ENCODE data around the gene FIP1L1. TPM values are rescaled to one million over a fixed set of nuclear protein-coding genes. Genes with fewer than 3 reads are reported as not detected.

FIP1L1 gene
- total and polyA plus RNA-seq, 2 of the 4 experiments (the other 2 are of a cell fraction), result 31.1 to 37.5 TPM

- Histone ChIP-seq H3K9ac (ENCODE audit: low read depth, low read length) (no peak overlapping the region), H2BK120ac (ENCODE audit: low read depth, low read length) (no peak overlapping the region), H3K23ac (ENCODE audit: low read depth, low read length) (no peak overlapping the region), H3K14ac (replicated peaks; ENCODE audit: low read depth, low read length) (no peak overlapping the region), H3K9me3 (ENCODE audit: control insufficient read depth, insufficient read depth, low read length) (no peaks in the 10 kb centered on the region), H3K27ac (ENCODE audit: insufficient read depth, low read length) (no peak overlapping the region), H4K91ac (ENCODE audit: insufficient read depth, low read depth, low read length) (no peak overlapping the region), H2AFZ (replicated peaks; ENCODE audit: low read length, poor library complexity) (no peak overlapping the region), H3K56ac (ENCODE audit: extremely low read depth, insufficient read depth, low read length) (no peak overlapping the region), H3K27me3 (ENCODE audit: control insufficient read depth, insufficient read depth, low read length) (no peaks in the 10 kb centered on the region), H2BK15ac (ENCODE audit: low read depth, low read length) (no peak overlapping the region), H3K4me1 (ENCODE audit: control insufficient read depth, insufficient read depth, low read length) (peaks cover 10% of the 10 kb centered on the region), H4K5ac (ENCODE audit: low read depth, low read length) (no peak overlapping the region), H3K79me1 (ENCODE audit: low read depth in 1 of 2, low read length in 2 of 2) (no peaks in the 10 kb centered on the region), H3K4me3 (ENCODE audit: insufficient read depth, low read depth, low read length) (no peak overlapping the region), H4K8ac (ENCODE audit: low read depth in 2 of 2, low read length in 2 of 2) (no peak overlapping the region), H3K18ac (ENCODE audit: low read depth, low read length) (no peak overlapping the region), H2AK5ac (ENCODE audit: low read depth, low read length) (no peak overlapping the region), H2AK9ac (replicated peaks; ENCODE audit: low read depth, low read length, poor library complexity) (no peak overlapping the region), H3K4me2 (ENCODE audit: low read depth, low read length) (no peak overlapping the region), H4K20me1 (ENCODE audit: insufficient read depth, low read length) (no peaks in the 10 kb centered on the region), H3K9me1 (ENCODE audit: insufficient read depth, low read length) (peaks cover 3% of the 10 kb centered on the region; the same call in 1 of the 2 replicates), H2BK5ac (ENCODE audit: low read depth, low read length, poor library complexity, severe bottlenecking) (no peak overlapping the region), H3K36me3 (ENCODE audit: control insufficient read depth, insufficient read depth, low read length) (no peaks in the 10 kb centered on the region), H2BK20ac (ENCODE audit: low read depth, low read length) (no peak overlapping the region), H3K4ac (ENCODE audit: low read depth, low read length) (no peak overlapping the region)
- intact Hi-C loops (cut with micrococcal nuclease) (loop anchor here (5.0 to 10.0 kb wide), 2 partner anchors 82 to 290 kb away; no protein-coding TSS in a partner anchor), dilution Hi-C loops (cut with HindIII; ENCODE audit: low sequenced_read_pairs, unreplicated experiment) (no loop called here), in situ Hi-C loops (cut with MboI; ENCODE audit: low sequenced_read_pairs) (loop anchor here (10.0 kb wide), 1 partner anchor 730 kb away; the partner anchor contains the start of gene PDGFRA)
- no peak for ATAC-seq (ENCODE audit: low read depth)
- ChIA-PET POLR2A (ENCODE audit: unreplicated experiment) (no interaction called here), CTCF (no interaction called here)
- WGBS, 2 experiments (ENCODE audit: extremely low coverage in 2 of 2, insufficient read length in 1 of 2), result 100% methylated on average over 2 of the region's 6 CpGs
- DNase-seq, result no peak
- BruUV-seq (replicated peaks), result no TSS peak
- no peak for TF ChIP-seq MAZ (IDR thresholded peaks at IDR 0.05; ENCODE audit: borderline replicate concordance, low read depth, low read length)
- TF ChIP-seq RCOR1 (IDR thresholded peaks at IDR 0.05; ENCODE audit: insufficient replicate concordance, low read length), result no peak
- TF ChIP-seq FOS (IDR thresholded peaks at IDR 0.05; ENCODE audit: low read depth, low read length), result no peak
- TF ChIP-seq POLR2A (IDR thresholded peaks at IDR 0.05; ENCODE audit: low read depth, low read length), result no peak
- TF ChIP-seq SMC3 (IDR thresholded peaks at IDR 0.05; ENCODE audit: low read depth, low read length), result no peak
- TF ChIP-seq RAD21 (IDR thresholded peaks at IDR 0.05; ENCODE audit: low read length), result no peak
- TF ChIP-seq CEBPB (IDR thresholded peaks at IDR 0.05; ENCODE audit: low read depth, low read length), result no peak
- TF ChIP-seq RFX5 (IDR thresholded peaks at IDR 0.05; ENCODE audit: low read depth, low read length), result no peak
- TF ChIP-seq BHLHE40 (IDR thresholded peaks at IDR 0.05; ENCODE audit: low read depth, low read length), result no peak
- no peak for TF ChIP-seq ELK1 (IDR thresholded peaks at IDR 0.05; ENCODE audit: borderline replicate concordance, low read depth, low read length)
- no peak for TF ChIP-seq MXI1 (IDR thresholded peaks at IDR 0.05; ENCODE audit: borderline replicate concordance, low read depth, low read length)
- TF ChIP-seq NFE2L2 (IDR thresholded peaks at IDR 0.05; ENCODE audit: low read depth, low read length), result no peak
- TF ChIP-seq USF2 (IDR thresholded peaks at IDR 0.05; ENCODE audit: low read depth, low read length), result no peak
- no peak for TF ChIP-seq CHD1 (IDR thresholded peaks at IDR 0.05; ENCODE audit: low read depth, low read length)
- no peak for TF ChIP-seq CTCF (conservative IDR thresholded peaks at IDR 0.05; ENCODE audit: low read depth, low read length)
- no peak for TF ChIP-seq MAFK (IDR thresholded peaks at IDR 0.05; ENCODE audit: low read depth, low read length)
Observed at GRCh38 chr4:53494851-53495250, 117.4 kb downstream of the FIP1L1 start.
